ENCODE results near the gene ADAR. TPM values are rescaled to one million over a fixed set of nuclear protein-coding genes. Genes with fewer than 3 reads are reported as not detected.

Gene ADAR
- total and polyA plus RNA-seq, 2 of the 8 experiments (the other 6 are each of a cell fraction or from before 2014, with no cell fraction given): 125 to 242 TPM

DNA sequence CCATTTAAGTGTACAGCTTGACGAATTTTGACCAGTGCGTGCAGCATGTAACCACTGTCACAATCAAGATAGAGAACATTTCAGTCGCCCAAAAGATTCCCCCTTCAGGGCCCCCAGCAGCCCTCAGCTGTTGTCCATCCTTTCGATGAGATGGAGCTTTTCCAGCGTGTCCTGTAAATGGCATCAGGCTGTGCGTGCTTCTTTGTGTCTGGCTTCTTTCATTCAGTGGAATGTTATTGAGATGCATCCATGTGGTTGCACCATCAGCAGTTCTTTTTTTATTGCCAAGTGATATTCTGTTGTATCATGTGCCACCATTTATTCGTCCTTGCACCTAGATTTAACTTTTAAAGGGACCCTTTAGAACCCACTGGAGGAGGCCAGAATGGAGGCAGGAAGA is 71.4 kb downstream of the ADAR start:
- no peak overlapping the region for H4K5ac ChIP-seq (ENCODE audit: insufficient read length, low read depth, low read length)
- no peaks in the 10 kb centered on the region for H3K79me1 ChIP-seq (ENCODE audit: low read depth, low read length)
- H2BK5ac ChIP-seq (ENCODE audit: low read depth, low read length): no peak overlapping the region
- H4K8ac ChIP-seq (ENCODE audit: extremely low read depth, insufficient read depth, low read length): no peak overlapping the region
- no peak overlapping the region for H3K4ac ChIP-seq (replicated peaks; ENCODE audit: insufficient read length, low read depth, low read length)
- no peak overlapping the region for H3K4me2 ChIP-seq (ENCODE audit: insufficient read depth in 1 of 2, low read depth in 2 of 2, low read length in 2 of 2)
- H3K23me2 ChIP-seq (ENCODE audit: low read depth, low read length): no peaks in the 10 kb centered on the region
- H3K9ac ChIP-seq (replicated peaks in 1 of 4; ENCODE audit: extremely low read depth in 1 of 4, low read depth in 3 of 4, low read length in 3 of 4): no peak overlapping the region
- H3K9me3 ChIP-seq (ENCODE audit: insufficient read depth in 2 of 2, low read depth in 1 of 2, low read length in 1 of 2): peaks cover 0 to 8% of the 10 kb centered on the region in 2 experiments; a peak in 1 of 4 replicates
- no peak overlapping the region for H2BK15ac ChIP-seq (ENCODE audit: low read length)
- no peak overlapping the region for H3K18ac ChIP-seq (ENCODE audit: extremely low read depth, low read length)
- H3K4me1 ChIP-seq (replicated peaks in 1 of 4; ENCODE audit: control insufficient read depth in 3 of 4, insufficient read depth in 4 of 4, low read length in 3 of 4): peaks cover 0 to 4% (median 3%) of the 10 kb centered on the region in 4 experiments; a peak in 2 of 7 replicates
- H3K27me3 ChIP-seq (replicated peaks in 1 of 4; ENCODE audit: control insufficient read depth in 3 of 4, extremely low read depth in 1 of 4, insufficient read depth in 3 of 4, low read length in 3 of 4): no peaks in the 10 kb centered on the region
- no peak for DNase-seq (ENCODE audit: low read depth in 1 of 2, low spot score in 2 of 2)
- no peak overlapping the region for H3K56ac ChIP-seq (replicated peaks; ENCODE audit: insufficient read length, low read depth, low read length)
- no peak for FAIRE-seq
- no peak overlapping the region for H4K91ac ChIP-seq (replicated peaks; ENCODE audit: insufficient read length, low read length)
- H2AK5ac ChIP-seq (ENCODE audit: low read depth, low read length): no peak overlapping the region
- TF ChIP-seq EZH2 (IDR thresholded peaks at IDR 0.05; ENCODE audit: low read depth, low read length, severe bottlenecking) (no peak), BACH1 (IDR thresholded peaks at IDR 0.05; ENCODE audit: low read length) (no peak), HDAC6 (IDR thresholded peaks at IDR 0.05; ENCODE audit: low read depth, low read length) (no peak), RNF2 (IDR thresholded peaks at IDR 0.05; ENCODE audit: borderline replicate concordance, low read depth, low read length, missing control alignments, poor library complexity, severe bottlenecking) (no peak), TAF7 (optimal IDR thresholded peaks at IDR 0.05; ENCODE audit: borderline replicate concordance, low read depth, low read length) (no peak), SIN3A (conservative IDR thresholded peaks at IDR 0.05 in 1 of 2, IDR thresholded peaks at IDR 0.05 in 1 of 2; ENCODE audit: low read depth in 1 of 2, low read length in 2 of 2) (no peak), TEAD4 (IDR thresholded peaks at IDR 0.05; ENCODE audit: low read depth, low read length) (no peak), CEBPB (IDR thresholded peaks at IDR 0.05; ENCODE audit: low read depth, low read length) (no peak), NANOG (IDR thresholded peaks at IDR 0.05; ENCODE audit: insufficient read depth, low read depth, low read length, poor library complexity, severe bottlenecking) (no peak)
- TF ChIP-seq, protein P1, sequence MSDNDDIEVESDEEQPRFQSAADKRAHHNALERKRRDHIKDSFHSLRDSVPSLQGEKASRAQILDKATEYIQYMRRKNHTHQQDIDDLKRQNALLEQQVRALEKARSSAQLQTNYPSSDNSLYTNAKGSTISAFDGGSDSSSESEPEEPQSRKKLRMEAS (IDR thresholded peaks at IDR 0.05): no peak
- no peaks in the 10 kb centered on the region for H3K36me3 ChIP-seq (ENCODE audit: control insufficient read depth in 2 of 4, insufficient read depth in 4 of 4, low read length in 3 of 4)
- no peak overlapping the region for H3K14ac ChIP-seq (ENCODE audit: insufficient read length)
- no peak overlapping the region for H3K27ac ChIP-seq (ENCODE audit: low read depth, low read length)
- no peak overlapping the region for H2BK20ac ChIP-seq (ENCODE audit: low read length)
- ChIA-PET POLR2A (ENCODE audit: partially characterized antibody) (interaction anchor here (1.6 kb wide), 1 partner anchor 10 kb away, joined by 3 read pairs; no protein-coding TSS in a partner anchor), CTCF (ENCODE audit: partially characterized antibody) (interaction anchor here (6.1 to 6.9 kb wide), 2 partner anchors 10 to 56 kb away, joined by 41 to 63 read pairs; no protein-coding TSS in a partner anchor)
- no peak overlapping the region for H3K4me3 ChIP-seq (ENCODE audit: extremely low read depth in 1 of 4, insufficient read depth in 2 of 4, low read depth in 3 of 4, low read length in 4 of 4)
- no peaks in the 10 kb centered on the region for H3K79me2 ChIP-seq (ENCODE audit: control insufficient read depth in 1 of 2, insufficient read depth in 2 of 2, low read length in 2 of 2)
- H2BK12ac ChIP-seq (ENCODE audit: low read depth, low read length): no peak overlapping the region
- H2AFZ ChIP-seq (ENCODE audit: low read length): no peak overlapping the region
- WGBS, 2 experiments (ENCODE audit: extremely low coverage in 1 of 2, insufficient coverage in 1 of 2, insufficient read length in 1 of 2, insufficient replicate concordance in 2 of 2, low coverage in 1 of 2, low lambda C conversion rate in 2 of 2, missing lambda C conversion rate in 1 of 2): 91% methylated on average over 7 of the region's 7 CpGs; no CpG with 5 or more reads in 1 of the 2 experiments
- no peak overlapping the region for H3K23ac ChIP-seq (ENCODE audit: insufficient read length)
- no peaks in the 10 kb centered on the region for H4K20me1 ChIP-seq (replicated peaks in 1 of 2; ENCODE audit: control insufficient read depth in 1 of 2, insufficient read depth in 2 of 2, low read length in 2 of 2)
- no peak overlapping the region for H2BK120ac ChIP-seq (replicated peaks; ENCODE audit: low read depth, low read length)
